GM21825 (cell line): Measurements from ENCODE around the gene BCL3.
A peak's percentile ranks its signal among the peaks of the same experiment; 100 is the strongest.

Experiments
- ATAC-seq: cut with Tn5 transposase; IDR thresholded peaks from one replicate; pipeline ENCODE4 v1.9.1; 2021; ENCODE audit warnings: mild to moderate bottlenecking, moderate library complexity; ENCODE audit not compliant: unreplicated experiment

BCL3 gene

GRCh38 chr19:44741258-44741731 is 7.2 kb upstream of the BCL3 start:
- ATAC-seq, result no peak

GRCh38 chr19:44741841-44742329 is 6.6 kb upstream of the BCL3 start:
- ATAC-seq, result no peak

- no peak for ATAC-seq
Measured at GRCh38 chr19:44742330-44743061, 6.0 kb upstream of the BCL3 start.

DNA sequence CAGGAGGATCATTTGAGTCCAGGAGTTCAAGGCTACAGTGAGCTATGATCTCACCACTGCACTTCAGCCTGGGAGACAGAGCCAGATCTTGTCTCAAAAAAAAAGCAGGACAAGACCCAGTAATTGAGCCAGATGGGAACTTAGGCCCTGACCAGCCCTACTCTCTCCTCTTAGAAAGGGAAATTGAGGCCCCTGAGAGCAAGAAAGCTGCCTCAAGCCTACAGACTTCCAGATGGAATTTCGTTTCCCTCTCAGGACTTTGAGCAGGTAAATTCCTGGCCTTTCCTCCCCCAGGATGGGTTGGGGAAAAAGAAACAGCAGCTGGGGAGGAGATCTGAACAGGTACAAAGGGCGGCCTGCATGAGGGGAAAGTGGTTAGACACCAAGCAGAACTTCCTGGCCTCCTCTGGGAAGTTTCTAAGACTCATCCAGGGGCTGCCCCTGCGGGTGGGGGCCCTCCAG is 3.6 kb upstream of the BCL3 start:
- ATAC-seq, result no peak

- ATAC-seq, result no peak
Measured at GRCh38 chr19:44745341-44745831, 3.1 kb upstream of the BCL3 start.

- no peak for ATAC-seq
Measured at GRCh38 chr19:44745887-44746600, 2.5 kb upstream of the BCL3 start.

GRCh38 chr19:44746616-44746945 is 1.9 kb upstream of the BCL3 start:
- ATAC-seq, result no peak

GRCh38 chr19:44746946-44747738 is 1.4 kb upstream of the BCL3 start:
- ATAC-seq, result peak; percentile 48

DNA sequence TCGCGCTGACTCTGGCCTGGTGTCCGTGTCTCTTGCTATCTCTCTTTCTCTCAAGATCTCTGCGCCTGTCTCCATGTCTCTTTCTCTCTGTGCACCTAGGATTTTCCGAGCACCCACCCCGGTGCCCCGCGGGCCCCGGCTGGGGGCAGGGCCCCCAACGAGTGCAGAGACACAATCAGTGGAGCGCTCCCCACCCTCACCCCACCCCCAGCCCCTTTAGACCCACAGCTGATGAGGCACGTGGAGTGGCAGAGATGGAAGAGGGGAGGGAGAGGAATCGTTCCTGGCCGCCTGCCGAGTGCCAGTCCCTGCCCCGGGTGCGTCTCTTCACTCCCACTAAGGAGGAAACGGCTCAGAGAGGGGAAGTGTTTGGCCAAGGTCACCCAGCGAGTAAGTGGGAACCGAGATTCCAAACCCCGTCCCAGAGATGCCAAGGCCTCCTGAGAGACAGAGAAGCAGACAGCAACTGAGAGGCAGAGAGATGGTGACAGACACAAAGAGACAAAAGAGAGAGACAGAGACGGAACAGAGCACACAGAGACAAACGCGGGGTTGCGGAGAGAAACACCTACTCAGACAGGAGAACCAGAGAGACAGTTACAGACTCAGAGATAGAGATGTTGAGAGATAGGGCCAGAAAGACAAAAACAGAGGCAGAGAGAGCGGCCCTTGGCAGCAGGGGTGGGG is 626 bp upstream of the BCL3 start:
- peak; percentile 4 for ATAC-seq

DNA sequence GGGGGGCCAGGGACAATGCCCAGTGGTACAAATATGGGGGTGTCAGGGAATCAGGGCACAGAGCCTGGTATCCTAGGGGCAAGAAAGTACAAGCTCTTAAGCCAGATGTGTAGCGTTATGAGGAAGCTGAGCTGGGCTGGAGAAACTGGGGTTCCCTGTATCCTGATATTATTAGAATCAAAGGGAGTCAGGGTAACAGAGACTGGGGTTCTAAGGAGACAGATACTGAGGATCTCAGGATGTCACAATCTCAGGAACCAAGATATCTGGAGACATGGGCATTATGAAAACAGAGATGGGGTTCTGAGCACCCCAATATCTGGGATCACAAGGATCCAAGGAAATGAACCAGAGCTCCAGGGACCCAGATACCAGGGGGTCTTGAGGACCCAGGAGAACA is 784 bp downstream of the BCL3 start:
- no peak for ATAC-seq

DNA sequence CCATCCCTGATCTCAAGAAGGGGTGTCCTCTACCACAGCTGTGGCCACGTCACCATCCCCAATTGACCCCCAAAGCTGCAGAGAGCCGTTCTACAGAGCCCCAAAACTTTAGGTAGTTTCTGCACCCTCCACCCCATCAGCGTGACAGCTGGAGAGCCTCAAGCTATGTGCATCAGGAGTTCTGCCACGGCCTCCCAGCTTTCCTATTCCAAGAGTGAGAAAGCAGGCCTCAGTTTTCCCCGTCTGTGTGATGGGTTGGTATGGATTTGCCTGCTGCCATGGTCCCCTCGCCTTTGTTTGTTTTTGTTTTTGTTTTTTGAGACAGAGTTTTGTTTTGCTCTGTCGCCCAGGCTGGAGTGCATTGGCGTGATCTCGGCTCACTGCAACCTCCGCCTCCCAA is 1.5 kb downstream of the BCL3 start:
- ATAC-seq, result no peak

DNA sequence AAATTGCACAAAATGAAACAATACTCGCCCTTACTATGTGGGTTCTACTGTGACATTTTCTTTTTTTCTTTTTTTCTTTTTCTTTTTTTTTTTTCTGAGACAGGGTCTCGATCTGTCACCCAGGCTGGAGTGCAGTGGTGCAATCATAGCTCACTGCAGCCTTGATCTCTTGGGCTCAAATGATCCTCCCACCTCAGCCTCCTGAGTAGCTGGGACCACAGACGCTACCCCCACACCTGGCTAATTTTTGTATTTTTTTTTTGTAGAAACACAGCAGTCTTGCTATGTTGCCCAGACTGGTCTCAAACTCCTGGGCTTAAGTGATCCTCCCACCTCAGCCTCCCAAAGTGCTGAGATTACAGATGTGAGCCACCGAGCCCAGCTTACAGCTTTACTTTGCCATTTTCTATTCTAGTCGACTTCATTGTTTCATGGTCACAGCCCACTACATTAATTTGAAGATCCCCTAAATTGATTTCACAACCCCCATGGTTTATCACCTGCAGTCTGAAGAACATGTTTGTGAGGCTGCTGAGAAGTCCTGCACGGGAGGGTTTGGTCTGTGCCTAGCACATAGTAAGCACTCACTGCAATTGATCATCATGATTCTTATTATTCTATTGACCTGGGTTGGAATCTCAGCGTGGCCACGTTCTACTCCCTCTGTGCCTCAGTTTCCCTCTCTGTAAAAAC is 3.8 kb downstream of the BCL3 start:
- no peak for ATAC-seq

- ATAC-seq, result peak; percentile 54
Measured at GRCh38 chr19:44752816-44753625, 4.5 kb downstream of the BCL3 start.

GRCh38 chr19:44753626-44753931 is 5.1 kb downstream of the BCL3 start:
- no peak for ATAC-seq

DNA sequence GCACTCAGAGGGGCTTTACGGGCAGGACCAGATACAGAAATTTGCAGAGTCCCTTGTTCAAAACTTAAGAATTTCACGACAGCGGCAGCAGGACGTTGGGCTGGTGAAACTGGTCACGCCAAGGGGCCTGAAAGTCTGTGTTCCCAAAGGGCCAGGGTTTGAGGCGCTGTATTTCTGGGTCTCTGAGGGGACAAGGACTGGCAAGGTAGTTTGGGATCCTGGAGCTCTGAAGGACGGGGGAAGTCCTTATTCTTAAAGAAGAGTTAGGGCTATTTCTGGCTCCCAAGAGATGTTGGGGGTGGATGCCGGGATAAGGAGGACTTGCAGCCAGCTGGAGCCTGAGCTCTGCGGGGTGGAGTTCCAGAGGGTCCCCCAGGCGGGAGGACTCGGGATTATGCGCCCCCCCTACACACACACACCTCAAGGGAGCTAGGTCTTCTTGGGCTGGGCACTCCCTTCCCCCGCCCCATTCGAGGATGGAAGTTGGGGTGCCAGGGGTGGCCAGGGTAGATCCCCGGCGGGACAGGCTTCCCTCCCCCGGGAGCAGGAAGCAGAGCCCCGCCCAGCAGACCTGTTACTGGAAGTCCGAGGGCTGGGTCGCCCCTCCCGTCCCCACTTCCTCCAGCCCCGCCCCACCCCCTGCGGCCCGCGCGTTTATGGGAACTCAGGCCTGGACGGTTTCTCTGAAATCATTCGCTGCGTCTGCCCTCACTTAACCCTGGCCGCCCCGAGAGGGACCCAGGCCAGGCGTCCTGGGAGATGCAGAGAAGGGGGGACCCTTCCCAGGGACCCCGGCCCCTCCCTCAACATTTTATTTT is 5.6 kb downstream of the BCL3 start:
- ATAC-seq, result peak; percentile 29

DNA sequence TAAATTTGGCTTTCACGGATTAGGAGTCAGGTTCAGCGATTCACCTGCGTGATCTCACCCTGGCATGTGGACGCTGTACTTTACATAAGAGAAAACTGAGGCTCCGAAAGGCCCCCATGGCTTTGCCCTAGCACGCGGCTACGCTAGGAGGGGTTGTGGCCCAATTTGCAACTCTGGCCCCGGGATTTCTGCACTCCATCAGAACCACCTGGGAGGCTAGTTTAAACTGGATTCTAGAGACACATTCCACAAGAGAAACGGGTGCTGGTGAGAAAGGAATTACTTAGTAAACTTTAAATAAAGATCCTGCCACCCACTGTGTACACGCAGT is 6.2 kb downstream of the BCL3 start:
- ATAC-seq, result no peak

DNA sequence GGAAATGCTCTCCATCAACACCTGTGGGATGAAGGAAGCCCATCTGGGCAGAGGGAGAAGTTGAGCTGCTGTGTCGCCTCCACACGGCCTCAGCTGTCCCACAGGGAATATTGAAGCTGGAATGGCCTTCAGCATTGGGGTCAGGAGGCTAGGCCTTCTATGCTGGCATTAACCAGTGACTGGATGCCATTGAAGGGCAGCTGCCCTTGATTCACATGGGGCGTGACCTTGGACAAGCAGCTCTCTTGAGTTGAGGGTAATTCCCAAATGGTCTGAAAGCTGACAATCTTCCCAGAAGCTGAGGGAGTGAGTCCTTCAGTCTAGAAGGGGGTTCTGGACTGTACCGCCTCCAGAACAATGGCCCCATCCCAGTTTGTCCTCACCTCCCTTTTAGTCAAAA is 6.7 kb downstream of the BCL3 start:
- no peak for ATAC-seq

- no peak for ATAC-seq
Measured at GRCh38 chr19:44756089-44756562, 7.6 kb downstream of the BCL3 start.
